Endothelial cell (in vitro differentiated cells): ENCODE results near the gene C1QTNF4. TPM values are rescaled to one million over a fixed set of nuclear protein-coding genes. Genes with fewer than 3 reads are reported as not detected.

Source experiments
- DNase-seq: peaks from one replicate; pipeline ENCODE4 v3.0.0; 2021; ENCODE audit warnings: low spot score
- H3K27ac Mint-ChIP-seq: one replicate; pipeline ENCODE4 v1.8.0; 2021; ENCODE audit warnings: mixed read lengths, inconsistent platforms; ENCODE audit not compliant: unreplicated experiment
- H3K27me3 Mint-ChIP-seq: one replicate; pipeline ENCODE4 v1.8.0; 2021; ENCODE audit warnings: mild to moderate bottlenecking, moderate library complexity, mixed read lengths, inconsistent platforms; ENCODE audit not compliant: unreplicated experiment
- H3K36me3 Mint-ChIP-seq: one replicate; pipeline ENCODE4 v1.8.0; 2021; ENCODE audit warnings: mild to moderate bottlenecking, low read depth, mixed read lengths, inconsistent platforms; ENCODE audit not compliant: unreplicated experiment
- H3K4me1 Mint-ChIP-seq: one replicate; pipeline ENCODE4 v1.8.0; 2021; ENCODE audit warnings: mild to moderate bottlenecking, mixed read lengths, inconsistent platforms; ENCODE audit not compliant: unreplicated experiment
- H3K4me3 Mint-ChIP-seq: one replicate; pipeline ENCODE4 v1.8.0; 2021; ENCODE audit warnings: mild to moderate bottlenecking, mixed read lengths, inconsistent platforms; ENCODE audit not compliant: unreplicated experiment
- H3K9me3 Mint-ChIP-seq: one replicate; pipeline ENCODE4 v1.8.0; 2021; ENCODE audit warnings: mixed read lengths, inconsistent platforms; ENCODE audit not compliant: unreplicated experiment
- CTCF ChIP-seq: fragments of 200-600 bp; sonication (generic); IDR thresholded peaks from one replicate; pipeline ENCODE4 v1.5.0; 2021; ENCODE audit warnings: antibody characterized with exemption; ENCODE audit not compliant: unreplicated experiment
- total RNA-seq: library from RNA; stranded (reverse); fragmentation: NEBNext Ultra II Directional; extraction: Animal tissue kit (Norgen Biotek cat#: 25700); gene quantifications from one replicate; pipeline ENCODE4 v1.2.1, GENCODE V29; 2021; ENCODE audit not compliant: unreplicated experiment

Gene C1QTNF4
- total RNA-seq, 1 donor from 2014 or later = 50.4 TPM

DNA sequence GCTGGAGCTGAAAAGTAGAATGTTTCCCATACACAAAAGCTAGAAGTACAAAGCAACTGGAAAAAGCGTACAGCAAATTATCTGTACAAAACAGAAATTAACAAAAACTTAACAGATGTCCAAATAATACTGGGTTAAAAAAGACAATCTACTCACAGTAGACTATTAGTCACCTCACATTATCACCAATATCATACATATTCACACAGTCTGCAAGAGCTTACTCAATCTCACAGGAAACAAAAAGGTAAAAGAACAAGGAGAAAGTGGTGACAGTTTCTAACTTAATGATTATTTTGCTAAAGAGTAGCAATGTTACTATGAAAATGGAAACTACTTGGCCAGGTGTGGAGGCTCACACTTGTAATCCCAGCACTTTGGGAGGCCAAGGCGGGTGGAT is 53.1 kb downstream of the C1QTNF4 start:
- DNase-seq = no peak
- H3K9me3 Mint-ChIP-seq = no peaks in the 10 kb centered on the region
- no peak for TF ChIP-seq CTCF
- H3K4me3 Mint-ChIP-seq = no peak overlapping the region
- H3K27me3 Mint-ChIP-seq = peaks cover 1% of the 10 kb centered on the region
- peak overlapping the region; percentile 28 for H3K27ac Mint-ChIP-seq
- peaks cover 4% of the 10 kb centered on the region for H3K36me3 Mint-ChIP-seq
- H3K4me1 Mint-ChIP-seq = peaks cover 31% of the 10 kb centered on the region

DNA sequence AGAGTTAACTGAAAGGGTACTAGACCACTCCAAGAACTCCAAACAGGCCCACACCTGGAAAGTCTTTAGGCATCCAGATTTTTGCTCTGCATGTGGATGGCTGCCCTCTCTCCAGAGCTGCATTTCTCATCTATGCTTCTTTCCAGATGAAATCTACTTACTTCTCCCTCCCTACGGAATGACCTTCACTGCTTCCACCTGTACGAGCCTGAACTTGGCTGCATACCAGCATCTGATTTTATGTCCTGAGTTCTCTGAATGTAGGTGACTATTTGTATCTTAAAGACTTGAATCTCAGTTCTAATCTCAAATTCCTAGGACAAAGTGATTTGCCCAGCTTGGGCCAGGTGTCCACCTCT is 54.6 kb downstream of the C1QTNF4 start:
- peaks cover 34% of the 10 kb centered on the region for H3K4me1 Mint-ChIP-seq
- H3K27me3 Mint-ChIP-seq = peaks cover 1% of the 10 kb centered on the region
- no peaks in the 10 kb centered on the region for H3K9me3 Mint-ChIP-seq
- peak overlapping the region; percentile 74 for H3K27ac Mint-ChIP-seq
- no peak for DNase-seq
- H3K4me3 Mint-ChIP-seq = peak overlapping the region; percentile 72
- TF ChIP-seq CTCF = no peak
- peaks cover 4% of the 10 kb centered on the region for H3K36me3 Mint-ChIP-seq

Other genes with a start within 250 kb of the C1QTNF4 start
- gene MYBPC3, start 241.7 kb downstream of the C1QTNF4 start, total RNA-seq = not detected
- gene SPI1, start 215.9 kb downstream of the C1QTNF4 start, total RNA-seq = not detected
- 40.9 TPM for gene SLC39A13, start 185.8 kb downstream of the C1QTNF4 start, total RNA-seq
- gene PSMC3, start 168.0 kb downstream of the C1QTNF4 start, total RNA-seq = 127 TPM
- 0.95 TPM for gene RAPSN, start 145.3 kb downstream of the C1QTNF4 start, total RNA-seq
- 162 TPM for gene CELF1, start 41.3 kb downstream of the C1QTNF4 start, total RNA-seq
- 34.9 TPM for gene PTPMT1, start 28.8 kb downstream of the C1QTNF4 start, total RNA-seq
- gene KBTBD4, start 15.4 kb downstream of the C1QTNF4 start, total RNA-seq = 12.1 TPM
- gene NDUFS3, start 15.3 kb downstream of the C1QTNF4 start, total RNA-seq = 199 TPM
- gene FAM180B, start 7.7 kb downstream of the C1QTNF4 start, total RNA-seq = 0.31 TPM
- 109 TPM for gene MTCH2, start 48.1 kb upstream of the C1QTNF4 start, total RNA-seq
- 1.7 TPM for gene AGBL2, start 121.0 kb upstream of the C1QTNF4 start, total RNA-seq
- 78.3 TPM for gene FNBP4, start 172.9 kb upstream of the C1QTNF4 start, total RNA-seq